ENCODE results near the gene SS18L1. TPM values are rescaled to one million over a fixed set of nuclear protein-coding genes. Genes with fewer than 3 reads are reported as not detected.

SS18L1 gene
- total and polyA plus RNA-seq, 7 donors = 10.1 to 18.0 (median 11.3) TPM

- DNase-seq = no peak
- intact Hi-C loops (cut with DNase I) = no loop called here
Observed at GRCh38 chr20:62103508-62104233, 39.9 kb upstream of the SS18L1 start.

DNA sequence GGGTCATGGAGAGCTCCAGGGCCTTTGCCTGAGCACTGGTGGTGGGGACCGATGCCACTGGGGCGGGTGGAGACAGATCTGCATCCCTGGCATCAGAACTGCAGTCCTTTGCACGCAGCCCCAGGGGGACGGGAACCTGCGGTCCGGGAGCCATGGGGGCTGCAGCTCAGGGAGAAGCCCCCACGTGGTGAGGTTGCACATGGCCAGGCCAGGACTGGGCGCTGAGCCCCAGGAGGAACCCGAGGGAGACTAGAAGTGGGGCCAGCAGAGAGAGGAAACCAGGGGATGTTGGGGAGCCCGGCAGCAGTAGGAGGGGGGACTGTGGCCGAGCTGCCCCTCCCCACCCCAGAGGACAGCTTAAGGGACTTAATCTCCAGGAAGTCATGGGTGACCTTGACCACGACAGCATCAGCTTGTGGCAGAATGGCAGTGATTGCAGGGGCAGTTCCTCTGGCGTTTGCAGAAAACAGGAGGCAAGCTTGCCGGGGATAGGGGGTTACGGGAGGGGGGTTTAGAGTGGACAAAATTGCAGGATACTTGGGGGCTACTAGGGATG, 39.3 kb upstream of the SS18L1 start:
- DNase-seq = no peak
- H3K27me3 ChIP-seq (ENCODE audit: insufficient read depth in 3 of 3, low read length in 2 of 3) = peaks cover 0 to 7% (median 0%) of the 10 kb centered on the region in 3 donors
- WGBS, 3 donors = 36 to 50% (median 39%) methylated on average over 15 of the region's 15 CpGs
- TF ChIP-seq CTCF (IDR thresholded peaks at IDR 0.05) = no peak
- no peak overlapping the region for H3K27ac ChIP-seq
- no peaks in the 10 kb centered on the region for H3K4me1 ChIP-seq
- ATAC-seq = no peak
- H3K4me3 ChIP-seq = no peak overlapping the region
- H3K9me3 ChIP-seq = peaks cover 30% of the 10 kb centered on the region
- no peaks in the 10 kb centered on the region for H3K36me3 ChIP-seq (ENCODE audit: insufficient read depth in 1 of 2, low read depth in 1 of 2)
- intact Hi-C loops (cut with DNase I) = no loop called here

More at GRCh38 chr20:62103508-62104233, 39.9 kb upstream of the SS18L1 start:
- peaks cover 23% of the 10 kb centered on the region for H3K9me3 ChIP-seq
- 66 to 78% (median 68%) methylated on average over 21 of the region's 21 CpGs for WGBS, 3 donors
- no peak for ATAC-seq
- no peak overlapping the region for H3K4me3 ChIP-seq
- H3K36me3 ChIP-seq (ENCODE audit: insufficient read depth in 1 of 2, low read depth in 1 of 2) = no peaks in the 10 kb centered on the region
- no peaks in the 10 kb centered on the region for H3K4me1 ChIP-seq
- no peak for TF ChIP-seq CTCF (IDR thresholded peaks at IDR 0.05)
- no peak overlapping the region for H3K27ac ChIP-seq
- peaks cover 0 to 7% (median 0%) of the 10 kb centered on the region in 3 donors for H3K27me3 ChIP-seq (ENCODE audit: insufficient read depth in 3 of 3, low read length in 2 of 3)

- WGBS, 3 donors = 35 to 46% (median 39%) methylated on average over 7 of the region's 7 CpGs
- ATAC-seq (no peak), DNase-seq (no peak)
- Histone ChIP-seq H3K27me3 (ENCODE audit: insufficient read depth in 3 of 3, low read length in 2 of 3) (peaks cover 0 to 7% (median 0%) of the 10 kb centered on the region in 3 donors), H3K36me3 (ENCODE audit: insufficient read depth in 1 of 2, low read depth in 1 of 2) (no peaks in the 10 kb centered on the region), H3K4me1 (no peaks in the 10 kb centered on the region), H3K4me3 (no peak overlapping the region), H3K9me3 (peaks cover 35% of the 10 kb centered on the region), H3K27ac (no peak overlapping the region)
- TF ChIP-seq CTCF (IDR thresholded peaks at IDR 0.05) = no peak
- intact Hi-C loops (cut with DNase I) = no loop called here
Observed at GRCh38 chr20:62104791-62105345, 38.7 kb upstream of the SS18L1 start.

- no peak for DNase-seq
- peaks cover 40% of the 10 kb centered on the region for H3K9me3 ChIP-seq
- H3K27me3 ChIP-seq (ENCODE audit: insufficient read depth in 3 of 3, low read length in 2 of 3) = peaks cover 0 to 7% (median 0%) of the 10 kb centered on the region in 3 donors
- WGBS, 3 donors = 90 to 94% (median 93%) methylated on average over 5 of the region's 5 CpGs
- H3K4me1 ChIP-seq = no peaks in the 10 kb centered on the region
- H3K27ac ChIP-seq = no peak overlapping the region
- intact Hi-C loops (cut with DNase I) = no loop called here
- H3K4me3 ChIP-seq = no peak overlapping the region
- no peak for TF ChIP-seq CTCF (IDR thresholded peaks at IDR 0.05)
- H3K36me3 ChIP-seq (ENCODE audit: insufficient read depth in 1 of 2, low read depth in 1 of 2) = no peaks in the 10 kb centered on the region
- no peak for ATAC-seq
Observed at GRCh38 chr20:62105592-62105991, 38.0 kb upstream of the SS18L1 start.
